B cell (primary cell): ENCODE results near the gene LONP2. TPM values are rescaled to one million over a fixed set of nuclear protein-coding genes. Genes with fewer than 3 reads are reported as not detected.

Source experiments
- ATAC-seq: fragments of 200-7000 bp; cut with Tn5 transposase; one replicate; pipeline ENCODE4 v1.10.0; 2021; ENCODE audit warnings: low read depth, mild to moderate bottlenecking, moderate number of reproducible peaks, moderate library complexity
- CTCF ChIA-PET: fragments of 350-600 bp; sonication (Branson Sonifier 250); formaldehyde crosslinking; loops from one replicate; lab custom pipeline; 2021; ENCODE audit warnings: antibody characterized with exemption, inconsistent platforms; lab: Charles Lee
- POLR2A ChIA-PET: fragments of 350-600 bp; sonication (Branson Sonifier 250); formaldehyde crosslinking; loops from one replicate; lab custom pipeline; 2021; ENCODE audit warnings: antibody characterized with exemption; lab: Charles Lee
- DNase-seq: peaks from one replicate; pipeline ENCODE4 v3.0.0; 2013
- H2AFZ ChIP-seq: 2 replicates; pipeline ENCODE4 v1.6.1; 2012; ENCODE audit warnings: mild to moderate bottlenecking, low read depth, low read length; ENCODE audit not compliant: insufficient read depth, poor library complexity, severe bottlenecking
- H3K27ac ChIP-seq, 2 donors: 1 replicate in 1 of 2; 2 replicates in 1 of 2; pipeline ENCODE4 v1.5.1; 2012 to 2013; ENCODE audit warnings: low read length in 2 of 2, mild to moderate bottlenecking in 2 of 2, moderate library complexity in 1 of 2
- H3K27me3 ChIP-seq, 4 experiments: fragments of 200-600 bp in 1 of 4; sonication (generic) in 1 of 4; replicated peaks in 1 of 4; 1 replicate in 2 of 4; 2 replicates in 2 of 4; pipeline versions ENCODE4 v1.6.1 to v1.7.0; 2013 to 2016; ENCODE audit warnings: low read length in 3 of 4, mild to moderate bottlenecking in 2 of 4, mixed read lengths in 1 of 4, moderate library complexity in 1 of 4; ENCODE audit not compliant: insufficient read depth in 4 of 4, control insufficient read depth in 3 of 4; ENCODE audit errors: control extremely low read depth in 1 of 4
- H3K36me3 ChIP-seq, 2 experiments: replicated peaks in 1 of 2; 1 replicate in 1 of 2; 2 replicates in 1 of 2; pipeline versions ENCODE4 v1.6.1 to v1.7.1; 2013; ENCODE audit warnings: low read length in 1 of 2; ENCODE audit not compliant: insufficient read depth in 2 of 2, control insufficient read depth in 1 of 2; ENCODE audit errors: control extremely low read depth in 1 of 2, extremely low read depth in 1 of 2
- H3K4me1 ChIP-seq, 2 donors: fragments of 200-600 bp in 1 of 2; sonication (generic) in 1 of 2; 1 replicate in 1 of 2; 2 replicates in 1 of 2; pipeline versions ENCODE4 v1.5.1 to v1.6.1; 2013 to 2017; ENCODE audit warnings: low read length in 2 of 2; ENCODE audit not compliant: control insufficient read depth in 2 of 2, insufficient read depth in 2 of 2
- H3K4me2 ChIP-seq: replicated peaks from 2 replicates; pipeline ENCODE3; 2012; ENCODE audit warnings: mild to moderate bottlenecking, low read depth, low read length; ENCODE audit not compliant: poor library complexity, severe bottlenecking
- H3K4me3 ChIP-seq, 5 experiments: fragments of 200-600 bp in 1 of 5; sonication (generic) in 1 of 5; 1 replicate in 3 of 5; 2 replicates in 2 of 5; pipeline versions ENCODE4 v1.5.1 to v1.7.0; 2011 to 2016; ENCODE audit warnings: low read length in 4 of 5, mild to moderate bottlenecking in 4 of 5, low read depth in 2 of 5, control low read depth in 1 of 5, moderate library complexity in 1 of 5; ENCODE audit not compliant: insufficient read depth in 1 of 5; ENCODE audit errors: control extremely low read depth in 1 of 5, extremely low read depth in 1 of 5
- H3K79me2 ChIP-seq: fragments of 200-600 bp; sonication (generic); one replicate; pipeline ENCODE4 v1.6.0; 2016; ENCODE audit warnings: low read length; ENCODE audit not compliant: control insufficient read depth, insufficient read depth
- H3K9ac ChIP-seq: fragments of 200-600 bp; sonication (generic); 2 replicates; pipeline ENCODE4 v1.6.1; 2017; ENCODE audit warnings: mild to moderate bottlenecking, low read length, moderate library complexity
- H3K9me3 ChIP-seq, 3 donors: one replicate each; pipeline versions ENCODE4 v1.6.1 to v1.7.1; 2013; ENCODE audit warnings: low read length in 2 of 3; ENCODE audit not compliant: control insufficient read depth in 2 of 3, insufficient read depth in 1 of 3; ENCODE audit errors: control extremely low read depth in 1 of 3
- H4K20me1 ChIP-seq: 2 replicates; pipeline ENCODE4 v1.6.0; 2012; ENCODE audit warnings: mild to moderate bottlenecking, low read length; ENCODE audit not compliant: insufficient read depth, control insufficient read depth, poor library complexity, severe bottlenecking
- H3K27ac Mint-ChIP-seq: one replicate; pipeline ENCODE4 v1.8.0; 2021; ENCODE audit warnings: mixed read lengths
- H3K27me3 Mint-ChIP-seq: one replicate; pipeline ENCODE4 v1.8.0; 2021; ENCODE audit warnings: mixed read lengths
- H3K4me1 Mint-ChIP-seq: one replicate; pipeline ENCODE4 v1.8.0; 2021; ENCODE audit warnings: mixed read lengths
- H3K4me3 Mint-ChIP-seq: one replicate; pipeline ENCODE4 v1.8.0; 2021; ENCODE audit warnings: mixed read lengths
- H3K9me3 Mint-ChIP-seq: one replicate; pipeline ENCODE4 v1.8.0; 2022; ENCODE audit warnings: mixed read lengths; ENCODE audit not compliant: insufficient read depth
- EZH2 ChIP-seq: IDR thresholded peaks from 2 replicates; pipeline ENCODE4 v1.6.1; 2012; ENCODE audit warnings: borderline replicate concordance, low read depth, mild to moderate bottlenecking, moderate library complexity, low read length; ENCODE audit not compliant: insufficient read depth, poor library complexity, severe bottlenecking
- WGBS: methylation state at CpG from one replicate; pipeline ENCODE4 v1.1.5; 2013; ENCODE audit warnings: missing lambda C conversion rate; ENCODE audit not compliant: insufficient coverage; 5-methylcytosine and 5-hydroxymethylcytosine counted together
- intact Hi-C: fragments of 100-400 bp; cut with micrococcal nuclease; formaldehyde crosslinking; loops from one replicate; pipeline ENCODE4 v1.10.0; 2022
- polyA plus RNA-seq: library from polyadenylated mRNA; depleted of rRNA; stranded (reverse); fragments of >200 nt; gene quantifications from 2 replicates; pipeline ENCODE4 v1.2.3, GENCODE V29; 2012
- total RNA-seq, 2 donors: library from RNA; stranded (reverse); fragments of 120-200 nt in 1 of 2; gene quantifications; 1 replicate in 1 of 2; 2 replicates in 1 of 2; pipeline versions ENCODE4 v1.2.3 to v1.2.4, GENCODE V29; 2013 to 2022
- TF ChIP-seq, protein P1 (sequence below): fragments of 200-600 bp; IDR thresholded peaks from one replicate; pipeline ENCODE4 v1.8.0; 2022; ENCODE audit warnings: antibody characterized with exemption, mild to moderate bottlenecking

Gene LONP2
- total and polyA plus RNA-seq, 2 donors (not counting 1 experiment from before 2014, with no cell fraction given) = 39.3 to 84.2 TPM

GRCh38 chr16:48361540-48362144 is 117.5 kb downstream of the LONP2 start:
- WGBS = 98% methylated on average over 11 of the region's 12 CpGs
- Mint-ChIP-seq H3K27me3 (no peaks in the 10 kb centered on the region), H3K27ac (no peak overlapping the region), H3K4me1 (peaks cover 48% of the 10 kb centered on the region), H3K9me3 (no peaks in the 10 kb centered on the region), H3K4me3 (no peak overlapping the region)
- TF ChIP-seq, protein P1, sequence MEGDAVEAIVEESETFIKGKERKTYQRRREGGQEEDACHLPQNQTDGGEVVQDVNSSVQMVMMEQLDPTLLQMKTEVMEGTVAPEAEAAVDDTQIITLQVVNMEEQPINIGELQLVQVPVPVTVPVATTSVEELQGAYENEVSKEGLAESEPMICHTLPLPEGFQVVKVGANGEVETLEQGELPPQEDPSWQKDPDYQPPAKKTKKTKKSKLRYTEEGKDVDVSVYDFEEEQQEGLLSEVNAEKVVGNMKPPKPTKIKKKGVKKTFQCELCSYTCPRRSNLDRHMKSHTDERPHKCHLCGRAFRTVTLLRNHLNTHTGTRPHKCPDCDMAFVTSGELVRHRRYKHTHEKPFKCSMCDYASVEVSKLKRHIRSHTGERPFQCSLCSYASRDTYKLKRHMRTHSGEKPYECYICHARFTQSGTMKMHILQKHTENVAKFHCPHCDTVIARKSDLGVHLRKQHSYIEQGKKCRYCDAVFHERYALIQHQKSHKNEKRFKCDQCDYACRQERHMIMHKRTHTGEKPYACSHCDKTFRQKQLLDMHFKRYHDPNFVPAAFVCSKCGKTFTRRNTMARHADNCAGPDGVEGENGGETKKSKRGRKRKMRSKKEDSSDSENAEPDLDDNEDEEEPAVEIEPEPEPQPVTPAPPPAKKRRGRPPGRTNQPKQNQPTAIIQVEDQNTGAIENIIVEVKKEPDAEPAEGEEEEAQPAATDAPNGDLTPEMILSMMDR = no peak
- TF ChIP-seq EZH2 = no peak
- H3K9ac ChIP-seq = no peak overlapping the region
- H3K27me3 ChIP-seq = no peaks in the 10 kb centered on the region
- no peaks in the 10 kb centered on the region for H3K9me3 ChIP-seq
- CTCF ChIA-PET = interaction anchor here (0.6 to 2.6 kb wide), 5 partner anchors 14 to 261 kb away, joined by 3 to 8 read pairs (median 4); no protein-coding TSS in a partner anchor
- no peak overlapping the region for H3K27ac ChIP-seq
- H3K4me2 ChIP-seq = no peak overlapping the region
- H4K20me1 ChIP-seq = peaks cover 44% of the 10 kb centered on the region
- no peak for ATAC-seq
- POLR2A ChIA-PET = interaction anchor here (1.1 kb wide), 1 partner anchor 24 kb away, joined by 3 read pairs; the partner anchor contains the start of gene SIAH1
- H3K4me3 ChIP-seq = no peak overlapping the region
- peaks cover 14 to 16% of the 10 kb centered on the region in 2 donors for H3K4me1 ChIP-seq
- H3K36me3 ChIP-seq = peaks cover 0 to 3% of the 10 kb centered on the region in 2 experiments
- no peak overlapping the region for H2AFZ ChIP-seq
- DNase-seq = no peak
- peaks cover 87% of the 10 kb centered on the region for H3K79me2 ChIP-seq
- intact Hi-C loops = no loop called here

DNA sequence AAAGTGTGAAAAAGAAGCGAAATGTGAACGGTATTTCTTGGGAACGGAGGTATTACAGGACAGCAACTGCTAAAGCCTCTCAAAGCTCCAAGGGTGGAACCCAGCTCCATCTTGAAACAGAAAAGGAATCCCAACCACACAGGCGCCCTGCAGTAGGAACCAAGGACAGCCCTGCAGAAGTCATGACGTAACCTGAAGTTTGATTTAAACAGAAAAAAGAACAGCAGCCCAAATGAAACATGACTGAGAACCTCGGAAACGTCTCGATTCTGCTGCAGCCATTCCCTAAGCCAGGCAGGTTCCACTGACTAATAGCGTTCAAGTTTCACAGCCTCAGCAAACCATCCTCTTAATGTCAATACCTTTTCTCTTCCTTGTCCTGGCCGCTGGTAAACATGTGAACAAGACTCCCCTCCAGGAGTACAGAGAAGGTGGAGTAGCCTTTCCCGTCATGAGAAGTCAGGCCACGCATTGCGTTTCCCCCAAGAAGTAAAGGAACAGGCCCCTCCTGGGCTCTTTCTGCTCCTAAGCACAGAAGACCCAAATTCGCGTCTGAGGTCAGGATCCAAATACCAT is 121.0 kb downstream of the LONP2 start:
- peaks cover 60% of the 10 kb centered on the region for H3K4me1 Mint-ChIP-seq
- peak overlapping the region; percentile 68 for H2AFZ ChIP-seq
- CTCF ChIA-PET = interaction anchor here (0.6 to 5.1 kb wide), 7 partner anchors 9 to 1476 kb away, joined by 3 to 31 read pairs (median 3); no protein-coding TSS in a partner anchor

More for the DNA sequence above, 121.0 kb downstream of the LONP2 start:
- Histone ChIP-seq H3K36me3 (peaks cover 0 to 3% of the 10 kb centered on the region in 2 experiments), H4K20me1 (peaks cover 53% of the 10 kb centered on the region), H3K79me2 (peaks cover 100% of the 10 kb centered on the region), H3K4me2 (peak overlapping the region; percentile 88), H3K4me1 (peaks cover 22 to 24% of the 10 kb centered on the region in 2 donors), H3K4me3 (peak overlapping the region; percentile 51 to 83 (median 59)), H3K27ac (peak overlapping the region in 1 of 2 donors; percentile 92), H3K27me3 (no peaks in the 10 kb centered on the region), H3K9ac (peak overlapping the region; percentile 96), H3K9me3 (no peaks in the 10 kb centered on the region)
- H3K4me3 Mint-ChIP-seq = peak overlapping the region; percentile 90
- DNase-seq (no peak), ATAC-seq (no peak)
- H3K27ac Mint-ChIP-seq = peak overlapping the region; percentile 76
- no peak for TF ChIP-seq EZH2
- TF ChIP-seq, protein P1 = no peak
- no peaks in the 10 kb centered on the region for H3K27me3 Mint-ChIP-seq
- POLR2A ChIA-PET = interaction anchor here (1.2 kb wide), 1 partner anchor 92 kb away, joined by 4 read pairs; no protein-coding TSS in a partner anchor
- no peaks in the 10 kb centered on the region for H3K9me3 Mint-ChIP-seq
- intact Hi-C loops = loop anchor here (5.0 kb wide), 2 partner anchors 92 to 1743 kb away; partner anchors contain the start of gene SHCBP1
- 97% methylated on average over 13 of the region's 15 CpGs for WGBS
